Measurements from ENCODE around the gene MPZL2. TPM values are rescaled to one million over a fixed set of nuclear protein-coding genes. Genes with fewer than 3 reads are reported as not detected.

MPZL2 gene
- total and polyA plus RNA-seq, 9 donors, result 0.40 to 6.9 (median 0.88) TPM

- WGBS (ENCODE audit: insufficient coverage), result 80% methylated on average over 1 of the region's 5 CpGs
Measured at GRCh38 chr11:118233377-118233776, 30.7 kb downstream of the MPZL2 start.

DNA sequence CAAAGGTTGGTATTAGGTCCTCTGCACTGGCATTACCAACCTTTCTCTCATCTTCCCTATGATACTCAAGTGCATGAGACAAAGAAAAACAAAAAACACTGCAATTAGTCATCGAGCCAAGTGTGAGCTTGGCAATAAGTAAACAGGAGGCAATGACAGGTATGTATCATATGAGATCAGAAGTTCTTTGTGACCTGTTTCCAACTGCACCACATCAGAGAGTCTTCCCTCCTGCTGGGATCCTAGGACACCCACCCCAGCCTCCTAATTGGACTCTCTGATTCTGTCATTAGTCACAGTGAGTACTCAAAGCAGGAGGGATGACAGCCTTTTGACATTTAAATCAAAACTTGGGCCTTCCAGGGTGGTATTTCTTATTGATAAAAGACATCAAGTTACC, 31.4 kb downstream of the MPZL2 start:
- Histone ChIP-seq H3K27me3 (ENCODE audit: control insufficient read depth, insufficient read depth, low read length) (peaks cover 7% of the 10 kb centered on the region), H3K27ac (ENCODE audit: low read length) (no peak overlapping the region), H3K9me3 (replicated peaks; ENCODE audit: control insufficient read depth, low read depth, low read length) (no peaks in the 10 kb centered on the region), H3K4me1 (ENCODE audit: control insufficient read depth, insufficient read depth, low read length) (no peaks in the 10 kb centered on the region), H3K4me3 (ENCODE audit: low read length) (no peak overlapping the region), H3K36me3 (ENCODE audit: control insufficient read depth, insufficient read depth, low read length) (no peaks in the 10 kb centered on the region)
- no CpG with 5 or more reads among the region's 1 CpG for WGBS (ENCODE audit: insufficient coverage)
- DNase-seq, result no peak

More at GRCh38 chr11:118233377-118233776, 30.7 kb downstream of the MPZL2 start:
- no peak overlapping the region for H3K27ac ChIP-seq (ENCODE audit: low read length)
- DNase-seq, result no peak
- no peaks in the 10 kb centered on the region for H3K36me3 ChIP-seq (ENCODE audit: control insufficient read depth, insufficient read depth, low read length)
- no peaks in the 10 kb centered on the region for H3K9me3 ChIP-seq (replicated peaks; ENCODE audit: control insufficient read depth, low read depth, low read length)
- no peak overlapping the region for H3K4me3 ChIP-seq (ENCODE audit: low read length)
- H3K27me3 ChIP-seq (ENCODE audit: control insufficient read depth, insufficient read depth, low read length), result peaks cover 7% of the 10 kb centered on the region
- no peaks in the 10 kb centered on the region for H3K4me1 ChIP-seq (ENCODE audit: control insufficient read depth, insufficient read depth, low read length)

- no peaks in the 10 kb centered on the region for H3K36me3 ChIP-seq (ENCODE audit: control insufficient read depth, insufficient read depth, low read length)
- H3K27ac ChIP-seq (ENCODE audit: low read length), result no peak overlapping the region
- no peak for DNase-seq
- H3K4me3 ChIP-seq (ENCODE audit: low read length), result no peak overlapping the region
- no peaks in the 10 kb centered on the region for H3K9me3 ChIP-seq (replicated peaks; ENCODE audit: control insufficient read depth, low read depth, low read length)
- peaks cover 7% of the 10 kb centered on the region for H3K27me3 ChIP-seq (ENCODE audit: control insufficient read depth, insufficient read depth, low read length)
- H3K4me1 ChIP-seq (ENCODE audit: control insufficient read depth, insufficient read depth, low read length), result no peaks in the 10 kb centered on the region
Measured at GRCh38 chr11:118231461-118231860, 32.6 kb downstream of the MPZL2 start.

- peaks cover 3% of the 10 kb centered on the region for H3K27me3 ChIP-seq (ENCODE audit: control insufficient read depth, insufficient read depth, low read length)
- WGBS (ENCODE audit: insufficient coverage), result no CpG with 5 or more reads among the region's 3 CpGs
- DNase-seq, result no peak
- H3K9me3 ChIP-seq (replicated peaks; ENCODE audit: control insufficient read depth, low read depth, low read length), result no peaks in the 10 kb centered on the region
- H3K4me3 ChIP-seq (ENCODE audit: low read length), result no peak overlapping the region
- no peak overlapping the region for H3K27ac ChIP-seq (ENCODE audit: low read length)
- no peaks in the 10 kb centered on the region for H3K36me3 ChIP-seq (ENCODE audit: control insufficient read depth, insufficient read depth, low read length)
- H3K4me1 ChIP-seq (ENCODE audit: control insufficient read depth, insufficient read depth, low read length), result no peaks in the 10 kb centered on the region
Measured at GRCh38 chr11:118230088-118230487, 34.0 kb downstream of the MPZL2 start.

DNA sequence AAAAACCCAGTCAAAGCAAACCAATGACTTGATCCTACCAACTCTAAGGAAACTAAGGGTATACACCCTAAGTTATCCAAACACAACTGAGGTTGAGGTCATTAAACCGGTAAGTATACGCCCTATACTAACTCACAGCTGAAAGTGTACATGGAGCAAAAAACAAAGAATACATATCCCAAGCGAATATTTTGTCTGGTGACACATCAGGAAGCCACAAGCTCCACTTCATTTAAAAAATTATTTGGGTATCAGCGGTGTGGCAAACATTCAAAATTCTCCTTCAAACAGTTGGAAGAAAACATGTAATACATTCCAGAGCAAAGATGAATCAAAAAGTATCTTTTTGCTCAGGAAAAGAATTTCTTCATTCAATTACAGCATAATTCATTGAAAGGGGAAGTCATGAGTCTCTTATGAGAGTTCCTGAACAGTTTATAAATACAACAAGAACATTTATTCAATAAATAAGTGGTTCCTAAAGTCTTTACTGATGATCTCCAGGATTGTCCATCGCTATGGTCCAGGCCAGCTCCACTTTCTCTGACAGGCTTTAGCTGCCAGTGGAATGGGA, 34.7 kb downstream of the MPZL2 start:
- Histone ChIP-seq H3K27me3 (ENCODE audit: control insufficient read depth, insufficient read depth, low read length) (peaks cover 6% of the 10 kb centered on the region), H3K4me3 (ENCODE audit: low read length) (no peak overlapping the region), H3K27ac (ENCODE audit: low read length) (no peak overlapping the region), H3K4me1 (ENCODE audit: control insufficient read depth, insufficient read depth, low read length) (no peaks in the 10 kb centered on the region), H3K36me3 (ENCODE audit: control insufficient read depth, insufficient read depth, low read length) (no peaks in the 10 kb centered on the region), H3K9me3 (replicated peaks; ENCODE audit: control insufficient read depth, low read depth, low read length) (no peaks in the 10 kb centered on the region)
- no peak for DNase-seq
- no CpG with 5 or more reads among the region's 5 CpGs for WGBS (ENCODE audit: insufficient coverage)

GRCh38 chr11:118227865-118228785, 36.0 kb downstream of the MPZL2 start:
- Histone ChIP-seq H3K4me1 (ENCODE audit: control insufficient read depth, insufficient read depth, low read length) (no peaks in the 10 kb centered on the region), H3K4me3 (ENCODE audit: low read length) (no peak overlapping the region), H3K27me3 (ENCODE audit: control insufficient read depth, insufficient read depth, low read length) (peaks cover 8% of the 10 kb centered on the region), H3K36me3 (ENCODE audit: control insufficient read depth, insufficient read depth, low read length) (no peaks in the 10 kb centered on the region), H3K9me3 (replicated peaks; ENCODE audit: control insufficient read depth, low read depth, low read length) (no peaks in the 10 kb centered on the region), H3K27ac (ENCODE audit: low read length) (no peak overlapping the region)
- DNase-seq, result peak; percentile 46
- WGBS (ENCODE audit: insufficient coverage), result 63% methylated on average over 3 of the region's 8 CpGs

DNA sequence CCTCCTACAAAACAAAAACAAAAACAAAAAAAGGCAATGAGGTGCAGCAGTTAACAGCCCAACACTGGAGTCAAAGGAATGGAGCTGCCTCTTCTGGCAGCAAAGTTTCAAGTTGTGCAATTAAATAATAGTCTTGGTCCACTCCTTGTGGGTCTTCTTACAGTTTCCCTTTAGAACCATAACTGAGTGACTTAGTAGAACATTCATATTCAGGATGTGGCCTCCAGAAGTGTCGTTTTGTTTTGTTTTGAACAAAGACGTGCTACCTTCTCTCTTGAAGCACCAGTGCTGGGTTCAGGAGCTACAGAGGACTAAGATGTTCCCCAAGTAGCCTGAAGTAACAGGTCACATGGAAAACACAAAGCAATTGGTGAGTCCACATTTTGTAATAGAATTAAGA, 37.3 kb downstream of the MPZL2 start:
- no peaks in the 10 kb centered on the region for H3K36me3 ChIP-seq (ENCODE audit: control insufficient read depth, insufficient read depth, low read length)
- DNase-seq, result no peak
- H3K27me3 ChIP-seq (ENCODE audit: control insufficient read depth, insufficient read depth, low read length), result peaks cover 13% of the 10 kb centered on the region
- whole genome bisulfite sequencing (ENCODE audit: insufficient coverage), result 60% methylated on average over 1 of the region's 2 CpGs
- H3K4me1 ChIP-seq (ENCODE audit: control insufficient read depth, insufficient read depth, low read length), result no peaks in the 10 kb centered on the region
- no peaks in the 10 kb centered on the region for H3K9me3 ChIP-seq (replicated peaks; ENCODE audit: control insufficient read depth, low read depth, low read length)
- H3K4me3 ChIP-seq (ENCODE audit: low read length), result no peak overlapping the region
- no peak overlapping the region for H3K27ac ChIP-seq (ENCODE audit: low read length)

- Histone ChIP-seq H3K27me3 (ENCODE audit: control insufficient read depth, insufficient read depth, low read length) (peaks cover 16% of the 10 kb centered on the region), H3K4me3 (ENCODE audit: low read length) (no peak overlapping the region), H3K9me3 (replicated peaks; ENCODE audit: control insufficient read depth, low read depth, low read length) (no peaks in the 10 kb centered on the region), H3K36me3 (ENCODE audit: control insufficient read depth, insufficient read depth, low read length) (no peaks in the 10 kb centered on the region), H3K27ac (ENCODE audit: low read length) (no peak overlapping the region), H3K4me1 (ENCODE audit: control insufficient read depth, insufficient read depth, low read length) (no peaks in the 10 kb centered on the region)
- 54% methylated on average over 7 of the region's 7 CpGs for WGBS (ENCODE audit: insufficient coverage)
- peak; percentile 46 for DNase-seq
Measured at GRCh38 chr11:118226296-118226695, 37.8 kb downstream of the MPZL2 start.

DNA sequence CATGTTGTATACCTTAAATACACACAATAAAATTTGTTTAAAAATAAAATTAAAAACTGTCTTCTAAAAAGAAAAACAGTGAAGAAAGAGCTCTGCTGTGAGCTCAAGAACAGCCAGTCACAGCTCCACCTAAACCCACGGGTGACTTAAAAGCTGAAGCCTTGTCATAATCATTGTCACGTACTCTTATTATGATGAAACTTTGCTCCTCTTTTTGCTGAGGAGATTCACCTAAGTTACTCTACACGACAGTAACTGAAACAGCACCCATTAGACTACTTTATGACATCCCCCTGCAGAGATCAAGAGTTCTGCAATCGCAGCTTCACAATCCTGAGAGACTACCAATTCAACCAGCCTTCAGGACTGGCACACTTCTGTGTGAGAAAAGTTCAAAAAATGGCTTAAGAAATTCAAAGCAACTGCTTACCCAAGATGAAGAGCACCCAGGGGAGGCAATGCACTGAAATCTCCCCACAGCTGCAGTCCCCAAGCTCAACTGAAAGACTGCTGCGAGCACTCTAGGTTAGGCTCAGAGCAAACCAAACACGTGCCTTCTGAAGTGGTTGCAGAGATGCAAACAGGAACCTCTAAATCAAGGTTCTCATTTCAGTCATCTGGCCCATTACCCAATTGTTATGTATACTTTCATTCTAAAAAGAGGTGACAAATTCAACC, 39.4 kb downstream of the MPZL2 start, which contains the start of gene JAML:
JAML (minus strand) TSS at position 501 of the 678 bp plus-strand sequence. CDS start 10,145 bp downstream, outside the sequence.
- Histone ChIP-seq H3K36me3 (ENCODE audit: control insufficient read depth, insufficient read depth, low read length) (no peaks in the 10 kb centered on the region), H3K9me3 (replicated peaks; ENCODE audit: control insufficient read depth, low read depth, low read length) (no peaks in the 10 kb centered on the region), H3K27me3 (ENCODE audit: control insufficient read depth, insufficient read depth, low read length) (peaks cover 19% of the 10 kb centered on the region), H3K4me1 (ENCODE audit: control insufficient read depth, insufficient read depth, low read length) (no peaks in the 10 kb centered on the region), H3K27ac (ENCODE audit: low read length) (peak within 1 kb of the TSS; percentile 23), H3K4me3 (ENCODE audit: low read length) (peak within 1 kb of the TSS; percentile 4)
- DNase-seq, result peak; percentile 39
- WGBS (ENCODE audit: insufficient coverage), result 67% methylated on average over 1 of the region's 6 CpGs

DNA sequence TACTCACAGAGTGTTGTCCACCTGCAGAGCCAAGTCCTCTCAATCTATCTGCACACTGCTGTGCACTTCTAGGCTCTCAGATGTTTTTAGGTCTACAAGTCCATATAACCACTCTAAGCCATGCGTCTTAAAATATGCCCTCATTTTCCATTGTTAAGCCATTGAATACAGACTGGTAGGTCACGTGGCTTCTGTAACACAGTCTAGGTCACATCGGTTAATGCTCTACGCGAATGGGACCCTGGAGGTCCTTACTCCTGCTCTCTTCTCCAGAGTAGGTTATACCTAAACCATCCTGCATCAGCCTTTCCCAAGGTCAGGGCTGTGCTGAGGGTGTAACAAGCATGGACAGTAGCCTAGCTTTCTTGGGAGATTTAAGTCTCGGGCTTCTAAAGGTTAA, 40.1 kb downstream of the MPZL2 start:
- Histone ChIP-seq H3K36me3 (ENCODE audit: control insufficient read depth, insufficient read depth, low read length) (no peaks in the 10 kb centered on the region), H3K4me3 (ENCODE audit: low read length) (peak overlapping the region; percentile 1), H3K27ac (ENCODE audit: low read length) (no peak overlapping the region), H3K4me1 (ENCODE audit: control insufficient read depth, insufficient read depth, low read length) (no peaks in the 10 kb centered on the region), H3K9me3 (replicated peaks; ENCODE audit: control insufficient read depth, low read depth, low read length) (no peaks in the 10 kb centered on the region), H3K27me3 (ENCODE audit: control insufficient read depth, insufficient read depth, low read length) (peaks cover 21% of the 10 kb centered on the region)
- WGBS (ENCODE audit: insufficient coverage), result 69% methylated on average over 2 of the region's 6 CpGs
- DNase-seq, result no peak
